NCI-H2081 treated with DMSO at 0.1 percent for 48 hours (cell line): Measurements from ENCODE around the gene LRIG2.
"Not testable (repeated sequence)": the region's sequence is repeated elsewhere in the genome, so short reads cannot be mapped to it uniquely, and the experiment has no call there.

Source experiments
- DNase-seq: peaks from one replicate; lab custom pipeline; 2025; lab: John Stamatoyannopoulos, UW

Gene LRIG2

GRCh38 chr1:113126207-113126606, 53.2 kb downstream of the LRIG2 start:
- DNase-seq = no peak

GRCh38 chr1:113128116-113128515, 55.1 kb downstream of the LRIG2 start:
- no peak for DNase-seq

GRCh38 chr1:113129529-113130185, 56.7 kb downstream of the LRIG2 start:
- no peak for DNase-seq

DNA sequence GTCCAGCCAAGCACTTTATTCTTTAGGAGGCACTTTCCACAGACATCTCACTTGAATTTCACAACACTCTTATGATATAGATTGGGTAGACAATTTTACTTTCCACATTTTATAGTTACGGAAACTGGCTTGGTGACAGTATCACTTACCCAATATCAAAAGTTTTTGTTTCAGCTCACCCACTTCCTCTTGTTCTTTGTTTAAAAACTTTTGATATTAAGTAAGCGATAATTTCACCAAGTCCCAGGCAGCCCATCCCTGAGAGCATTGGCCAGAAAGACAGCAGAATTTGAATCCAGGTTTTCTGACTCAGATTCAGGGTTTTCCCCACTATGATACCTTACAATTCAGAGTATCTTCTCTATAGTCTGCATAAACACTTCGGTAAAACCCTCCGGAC, 60.0 kb downstream of the LRIG2 start:
- no peak for DNase-seq

- no peak for DNase-seq
Measured at GRCh38 chr1:113133759-113134158, 60.8 kb downstream of the LRIG2 start.

DNA sequence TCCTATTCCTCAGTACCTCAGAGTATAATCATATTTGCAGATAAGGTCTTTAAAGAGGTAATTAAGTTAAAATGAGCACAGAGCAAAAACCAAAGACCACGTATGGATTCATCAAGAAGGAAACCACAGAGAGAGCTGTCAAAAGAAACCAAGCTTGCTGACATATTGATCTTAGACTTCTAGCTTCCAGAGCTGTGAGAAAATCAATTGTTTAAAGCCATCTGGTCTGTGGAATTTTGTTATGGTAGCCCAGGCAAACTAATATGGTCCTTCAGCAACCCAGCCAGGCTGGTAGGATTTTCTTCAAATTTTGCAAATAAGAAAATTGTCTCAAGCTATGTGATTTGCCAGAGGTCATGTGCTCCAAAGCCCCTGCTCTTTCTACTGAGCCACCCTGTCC, 62.5 kb downstream of the LRIG2 start:
- DNase-seq = no peak

DNA sequence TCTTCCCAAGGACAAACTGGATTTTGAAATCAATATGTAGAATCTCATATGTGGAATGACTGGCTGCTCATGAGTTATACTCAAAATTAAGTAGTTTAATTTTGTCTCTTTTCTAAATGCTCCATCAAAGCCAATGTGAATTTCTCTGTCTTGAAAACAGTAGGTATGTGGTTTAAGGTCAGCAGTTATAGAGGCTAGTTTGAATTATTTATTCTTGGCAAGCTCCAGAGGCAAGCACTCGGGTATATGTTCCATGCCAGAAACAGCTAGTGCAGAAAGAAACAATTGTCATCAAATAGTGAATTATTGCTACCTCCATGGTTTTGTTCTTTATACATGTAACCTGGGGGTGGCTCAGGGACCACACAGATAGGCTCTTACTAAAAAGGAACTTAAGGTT, 63.5 kb downstream of the LRIG2 start:
- DNase-seq = no peak

- no peak for DNase-seq
Measured at GRCh38 chr1:113137563-113137962, 64.6 kb downstream of the LRIG2 start.

GRCh38 chr1:113138778-113139177, 65.8 kb downstream of the LRIG2 start:
- no peak for DNase-seq

DNA sequence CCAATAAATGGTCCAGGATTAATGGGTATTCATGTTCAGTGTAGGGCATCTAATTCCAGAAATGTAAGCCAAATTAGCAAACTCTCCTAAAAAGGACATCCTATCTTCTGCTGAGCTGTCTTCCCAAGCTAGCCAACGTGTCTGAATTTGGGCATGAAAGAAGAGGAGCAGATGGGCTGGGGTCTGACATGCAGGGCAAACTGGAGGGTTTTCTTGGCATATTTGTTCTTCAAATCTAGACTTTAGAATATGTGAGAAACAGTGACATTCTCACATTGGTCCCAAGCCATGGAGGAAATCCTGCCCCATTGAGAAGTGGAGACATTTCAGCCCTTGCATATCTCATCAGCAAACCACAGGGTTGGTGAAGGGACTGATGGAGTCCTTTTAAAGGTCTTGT, 67.2 kb downstream of the LRIG2 start:
- no peak for DNase-seq

- no peak for DNase-seq
Measured at GRCh38 chr1:113140588-113141446, 67.8 kb downstream of the LRIG2 start.

- no peak for DNase-seq
Measured at GRCh38 chr1:113141650-113142473, 68.9 kb downstream of the LRIG2 start.

- DNase-seq = no peak
Measured at GRCh38 chr1:113142791-113143190, 69.8 kb downstream of the LRIG2 start.

DNA sequence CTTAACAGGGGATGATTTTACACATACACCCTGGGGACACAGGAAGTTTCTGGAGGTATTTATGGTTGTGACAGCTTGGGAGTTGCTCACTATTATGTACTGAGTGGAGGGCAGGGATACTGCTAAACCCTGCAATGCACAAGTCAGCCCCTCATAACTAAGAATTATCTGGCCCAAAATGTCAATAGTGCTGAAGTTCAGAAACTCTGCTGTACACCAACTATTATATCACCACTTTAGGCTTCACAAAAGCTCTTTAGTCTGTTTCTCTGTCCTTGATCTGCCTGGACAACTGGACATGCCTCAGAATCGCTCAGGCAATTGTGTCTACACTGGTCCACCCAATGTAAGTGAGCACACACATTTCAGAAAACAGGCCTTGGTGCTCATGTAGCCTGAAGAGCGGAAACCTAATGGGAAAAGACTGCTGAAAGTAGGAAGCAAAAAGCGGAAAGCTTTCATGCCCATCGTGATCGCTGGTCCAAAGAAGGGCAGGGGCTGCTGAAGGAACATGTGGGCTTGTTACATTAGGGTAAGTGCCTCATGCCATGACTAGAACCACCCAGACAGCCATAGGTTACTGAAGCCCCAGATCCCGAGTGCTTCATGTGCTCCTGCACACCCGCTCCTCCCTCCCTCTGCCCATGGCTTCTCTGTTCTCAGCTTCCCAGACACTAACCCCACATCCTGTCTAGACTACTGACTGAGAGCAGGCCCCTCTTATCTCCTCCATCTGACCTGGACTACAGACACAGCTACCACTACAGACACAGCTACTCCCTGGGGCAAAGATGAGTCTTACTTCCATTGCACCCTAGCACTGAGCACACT, 73.5 kb downstream of the LRIG2 start:
- DNase-seq = no peak

GRCh38 chr1:113147073-113147625, 74.2 kb downstream of the LRIG2 start:
- no peak for DNase-seq

DNA sequence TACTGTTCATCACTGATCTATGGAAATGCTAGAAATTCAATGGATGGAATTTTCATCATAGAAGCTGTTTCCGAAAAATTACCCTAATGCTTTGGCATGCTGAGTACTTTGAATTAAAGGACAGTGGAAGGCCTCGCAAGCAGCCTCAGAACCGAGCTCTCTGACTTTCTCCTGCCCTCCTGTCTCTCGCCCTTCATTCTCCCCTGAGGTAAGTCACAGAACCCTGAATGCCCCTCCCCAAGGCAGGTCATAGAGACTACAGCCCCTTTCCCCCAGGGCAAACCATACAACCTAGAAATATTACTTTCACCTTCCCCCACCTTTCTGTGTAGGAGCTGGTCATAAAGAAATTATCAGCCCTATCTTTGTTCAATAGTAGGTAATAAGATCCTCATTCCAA, 74.8 kb downstream of the LRIG2 start:
- DNase-seq = no peak

GRCh38 chr1:113150494-113150893, 77.5 kb downstream of the LRIG2 start:
- not testable (repeated sequence) for DNase-seq

- DNase-seq = no peak
Measured at GRCh38 chr1:113153116-113153803, 80.3 kb downstream of the LRIG2 start.

- DNase-seq = no peak
Measured at GRCh38 chr1:113156368-113156767, 83.4 kb downstream of the LRIG2 start.

DNA sequence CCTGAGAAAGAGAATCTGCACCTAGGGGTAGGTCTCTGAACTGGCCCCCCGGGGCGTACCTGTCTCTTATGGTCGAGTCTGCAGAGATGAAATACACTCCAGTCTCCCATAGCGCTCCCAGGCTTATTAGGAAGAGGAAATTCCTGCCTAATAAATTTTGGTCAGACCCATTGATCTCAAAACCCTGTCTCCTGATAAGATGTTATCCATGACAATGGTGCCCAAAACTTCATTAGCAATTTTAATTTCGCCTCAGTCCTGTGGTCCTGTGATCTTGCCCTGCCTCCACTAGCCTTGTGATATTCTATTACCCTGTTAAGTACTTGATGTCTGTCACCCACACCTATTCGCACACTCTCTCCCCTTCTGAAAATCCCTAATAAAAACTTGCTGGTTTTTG, 85.7 kb downstream of the LRIG2 start:
- not testable (repeated sequence) for DNase-seq

- no peak for DNase-seq
Measured at GRCh38 chr1:113166473-113166872, 93.5 kb downstream of the LRIG2 start.
